ENCODE data around the gene DIP2C. TPM values are rescaled to one million over a fixed set of nuclear protein-coding genes. Genes with fewer than 3 reads are reported as not detected.

Gene DIP2C
- total and polyA plus RNA-seq, 3 experiments from 2014 or later, result 0.44 to 1.1 (median 0.55) TPM

DNA sequence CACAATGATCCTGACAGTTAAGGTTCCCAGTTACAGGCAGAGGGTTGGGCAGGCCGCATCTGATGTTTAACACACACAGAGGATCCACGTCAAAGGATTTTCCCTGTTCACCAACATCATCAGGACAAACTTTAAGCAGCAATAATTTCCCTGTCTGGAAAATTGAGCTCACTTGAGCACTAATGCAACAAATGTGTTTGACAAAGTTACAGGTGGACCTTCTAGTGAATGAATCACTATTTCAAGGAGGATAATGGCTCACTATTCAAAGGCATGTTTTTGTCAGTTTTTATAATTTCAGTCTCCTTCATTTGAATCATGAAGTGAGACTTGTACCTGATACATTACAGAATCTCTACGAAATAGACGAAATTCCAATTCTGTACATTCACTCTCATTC, 127.3 kb downstream of the DIP2C start:
- Mint-ChIP-seq H3K9me3 (peaks cover 5 to 20% (median 9%) of the 10 kb centered on the region in 5 donors), H3K36me3 (peaks cover 0 to 13% (median 0%) of the 10 kb centered on the region in 3 donors), H3K27me3 (peaks cover 12 to 35% of the 10 kb centered on the region in 2 donors), H3K4me1 (peaks cover 0 to 3% (median 2%) of the 10 kb centered on the region in 3 donors), H3K4me3 (no peak overlapping the region), H3K27ac (no peak overlapping the region)
- no peaks in the 10 kb centered on the region for H3K9me3 ChIP-seq (ENCODE audit: low read length)
- H3K27ac ChIP-seq (ENCODE audit: low read depth, low read length), result no peak overlapping the region
- no peaks in the 10 kb centered on the region for H3K36me3 ChIP-seq (ENCODE audit: insufficient read depth, low read length)
- DNase-seq, result no peak
- POLR2A ChIA-PET, result no interaction called here
- H3K4me3 ChIP-seq (ENCODE audit: low read length), result no peak overlapping the region
- H3K4me1 ChIP-seq (ENCODE audit: insufficient read depth, low read length), result peaks cover 2% of the 10 kb centered on the region
- CTCF ChIA-PET, result interaction anchor here (1.2 kb wide), 1 partner anchor 12 kb away, joined by 3 read pairs; no protein-coding TSS in a partner anchor
- no peaks in the 10 kb centered on the region for H3K27me3 ChIP-seq (ENCODE audit: insufficient read depth, low read length, poor library complexity, severe bottlenecking)

DNA sequence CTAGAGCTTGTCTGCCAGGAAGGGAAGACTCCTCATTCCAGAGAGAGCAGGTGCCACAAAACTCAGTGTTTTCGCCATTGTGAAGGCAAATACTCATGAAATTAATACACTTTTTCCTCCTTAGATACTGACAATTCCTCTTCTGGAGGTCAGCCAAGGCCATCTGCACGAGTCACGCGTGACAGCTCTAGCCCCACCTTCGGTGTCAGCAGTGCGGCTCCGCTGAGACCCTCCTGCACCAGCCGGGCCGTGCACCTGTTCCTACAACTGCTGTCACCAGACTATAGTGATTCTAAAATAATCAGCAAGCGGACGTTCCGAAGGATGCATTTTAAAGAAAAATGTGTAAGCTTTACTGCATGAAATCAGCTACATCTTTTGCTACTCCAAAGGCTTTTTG, 127.7 kb downstream of the DIP2C start:
- Histone ChIP-seq H3K4me3 (ENCODE audit: low read length) (no peak overlapping the region), H3K27ac (ENCODE audit: low read depth, low read length) (no peak overlapping the region), H3K4me1 (ENCODE audit: insufficient read depth, low read length) (peaks cover 5% of the 10 kb centered on the region), H3K36me3 (ENCODE audit: insufficient read depth, low read length) (no peaks in the 10 kb centered on the region), H3K9me3 (ENCODE audit: low read length) (no peaks in the 10 kb centered on the region), H3K27me3 (ENCODE audit: insufficient read depth, low read length, poor library complexity, severe bottlenecking) (no peaks in the 10 kb centered on the region)
- POLR2A ChIA-PET, result no interaction called here
- H3K27ac Mint-ChIP-seq, result no peak overlapping the region
- H3K4me1 Mint-ChIP-seq, result peaks cover 0 to 3% (median 2%) of the 10 kb centered on the region in 3 donors
- CTCF ChIA-PET, result interaction anchor here (1.2 kb wide), 1 partner anchor 11 kb away, joined by 3 read pairs; no protein-coding TSS in a partner anchor
- H3K9me3 Mint-ChIP-seq, result peaks cover 5 to 20% (median 9%) of the 10 kb centered on the region in 5 donors
- peaks cover 0 to 13% (median 0%) of the 10 kb centered on the region in 3 donors for H3K36me3 Mint-ChIP-seq
- H3K4me3 Mint-ChIP-seq, result no peak overlapping the region
- DNase-seq, result no peak
- peaks cover 12 to 37% of the 10 kb centered on the region in 2 donors for H3K27me3 Mint-ChIP-seq

DNA sequence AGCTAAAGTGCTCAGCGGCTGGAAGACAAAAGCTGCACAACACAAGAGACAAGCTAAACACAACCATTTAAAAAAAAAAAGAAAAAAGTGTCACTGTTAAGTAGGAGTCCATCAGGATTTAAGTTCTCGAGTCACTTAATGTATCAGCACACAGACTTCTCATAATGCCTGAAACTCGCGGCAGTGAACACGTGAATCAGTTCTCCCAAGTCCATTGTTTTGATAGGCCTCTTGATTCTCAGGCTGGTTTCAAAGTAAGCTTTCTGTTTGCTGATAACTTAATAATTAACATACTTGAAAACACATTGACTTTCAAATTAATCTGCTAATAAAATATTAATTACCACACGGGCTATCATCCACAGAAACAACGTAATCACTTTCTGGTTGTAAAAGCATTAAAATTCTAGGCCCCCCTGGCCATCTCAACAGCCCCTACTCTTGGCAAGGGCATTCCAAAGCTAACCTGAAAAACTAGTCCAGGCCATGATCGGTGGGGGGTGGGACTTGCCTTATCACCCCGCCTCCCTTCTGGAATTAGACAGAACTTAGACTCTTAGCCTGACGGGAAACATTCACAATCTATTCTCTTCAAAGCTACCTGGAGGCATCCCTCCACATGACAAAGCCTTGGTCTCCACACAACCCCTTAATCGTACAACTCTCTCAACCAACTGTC, 129.0 kb downstream of the DIP2C start:
- H3K4me3 ChIP-seq (ENCODE audit: low read length), result no peak overlapping the region
- Mint-ChIP-seq H3K4me3 (no peak overlapping the region), H3K36me3 (peaks cover 0 to 13% (median 0%) of the 10 kb centered on the region in 3 donors), H3K9me3 (peaks cover 5 to 20% (median 9%) of the 10 kb centered on the region in 5 donors), H3K27me3 (peaks cover 9 to 36% of the 10 kb centered on the region in 2 donors), H3K27ac (peak overlapping the region in 1 of 8 donors; percentile 62), H3K4me1 (peaks cover 0 to 3% (median 2%) of the 10 kb centered on the region in 3 donors)
- no peak for DNase-seq
- peaks cover 5% of the 10 kb centered on the region for H3K4me1 ChIP-seq (ENCODE audit: insufficient read depth, low read length)
- H3K9me3 ChIP-seq (ENCODE audit: low read length), result no peaks in the 10 kb centered on the region
- H3K36me3 ChIP-seq (ENCODE audit: insufficient read depth, low read length), result no peaks in the 10 kb centered on the region
- no peaks in the 10 kb centered on the region for H3K27me3 ChIP-seq (ENCODE audit: insufficient read depth, low read length, poor library complexity, severe bottlenecking)
- ChIA-PET CTCF (no interaction called here), POLR2A (no interaction called here)
- no peak overlapping the region for H3K27ac ChIP-seq (ENCODE audit: low read depth, low read length)

DNA sequence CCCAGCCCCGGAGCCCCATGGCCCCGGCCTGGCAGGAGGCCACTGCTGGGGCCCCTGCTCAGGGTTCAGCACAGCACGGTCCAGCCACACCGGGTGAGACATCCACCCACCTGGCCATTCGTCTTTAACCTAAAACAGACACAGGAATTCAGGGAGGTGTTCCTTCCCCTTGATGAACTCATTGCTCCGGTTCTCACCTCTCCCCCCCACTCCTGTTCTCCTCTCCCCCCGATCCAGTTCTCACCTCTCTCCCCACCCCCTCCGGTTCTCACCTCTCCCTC, 129.8 kb downstream of the DIP2C start:
- H3K9me3 Mint-ChIP-seq, result peaks cover 5 to 14% (median 9%) of the 10 kb centered on the region in 5 donors
- peaks cover 0 to 12% (median 0%) of the 10 kb centered on the region in 3 donors for H3K36me3 Mint-ChIP-seq
- peaks cover 0 to 3% (median 0%) of the 10 kb centered on the region in 3 donors for H3K4me1 Mint-ChIP-seq
- CTCF ChIA-PET, result no interaction called here
- DNase-seq, result no peak
- Histone ChIP-seq H3K9me3 (ENCODE audit: low read length) (no peaks in the 10 kb centered on the region), H3K27me3 (ENCODE audit: insufficient read depth, low read length, poor library complexity, severe bottlenecking) (no peaks in the 10 kb centered on the region), H3K4me1 (ENCODE audit: insufficient read depth, low read length) (peaks cover 5% of the 10 kb centered on the region), H3K36me3 (ENCODE audit: insufficient read depth, low read length) (no peaks in the 10 kb centered on the region), H3K27ac (ENCODE audit: low read depth, low read length) (no peak overlapping the region), H3K4me3 (ENCODE audit: low read length) (no peak overlapping the region)
- H3K27me3 Mint-ChIP-seq, result peaks cover 7 to 36% of the 10 kb centered on the region in 2 donors
- H3K4me3 Mint-ChIP-seq, result no peak overlapping the region
- POLR2A ChIA-PET, result no interaction called here
- no peak overlapping the region for H3K27ac Mint-ChIP-seq

DNA sequence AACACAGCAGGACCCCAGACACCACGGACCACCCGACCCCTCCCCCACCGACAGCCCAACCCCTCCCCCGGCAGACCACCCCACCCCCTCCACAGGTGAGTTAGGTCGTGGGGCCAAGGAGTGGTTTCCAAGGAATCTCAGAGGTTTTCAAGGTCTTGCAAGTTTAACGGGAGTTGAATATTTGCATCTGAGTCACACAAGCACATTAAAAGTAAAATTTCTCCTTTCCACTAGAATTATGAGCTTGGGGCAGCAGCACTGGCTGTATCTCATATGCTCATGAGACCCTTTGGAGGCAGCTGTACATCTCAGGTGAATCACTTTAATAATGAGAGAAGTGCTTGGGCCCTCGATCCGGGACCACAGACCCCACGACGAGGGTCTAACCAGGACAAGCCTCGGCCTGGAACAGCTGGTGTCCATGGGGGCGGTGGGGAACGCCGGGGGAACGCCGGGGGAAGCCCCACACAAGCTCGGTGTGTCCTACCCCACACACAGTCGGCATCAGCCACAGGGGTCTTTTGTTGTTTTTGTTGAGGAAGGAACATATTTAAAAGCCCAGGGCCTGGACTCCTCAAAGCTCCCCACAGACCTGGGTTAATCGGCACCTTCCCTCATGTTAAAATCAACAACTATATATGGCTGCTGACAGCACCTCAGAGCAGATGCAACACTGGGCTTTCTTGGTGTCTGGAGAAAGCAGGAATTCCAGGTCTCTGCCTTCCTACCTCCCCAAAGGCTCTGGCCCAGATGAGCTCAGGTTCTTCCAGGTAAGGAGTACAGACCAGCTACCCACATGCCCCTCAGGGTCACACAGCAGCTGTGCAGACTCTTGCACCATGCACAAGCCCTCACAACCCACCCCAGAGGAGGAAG, 130.3 kb downstream of the DIP2C start:
- Histone ChIP-seq H3K36me3 (ENCODE audit: insufficient read depth, low read length) (no peaks in the 10 kb centered on the region), H3K27me3 (ENCODE audit: insufficient read depth, low read length, poor library complexity, severe bottlenecking) (no peaks in the 10 kb centered on the region), H3K27ac (ENCODE audit: low read depth, low read length) (no peak overlapping the region), H3K4me3 (ENCODE audit: low read length) (no peak overlapping the region), H3K4me1 (ENCODE audit: insufficient read depth, low read length) (peaks cover 5% of the 10 kb centered on the region), H3K9me3 (ENCODE audit: low read length) (no peaks in the 10 kb centered on the region)
- ChIA-PET CTCF (no interaction called here), POLR2A (no interaction called here)
- Mint-ChIP-seq H3K27ac (no peak overlapping the region), H3K36me3 (peaks cover 0 to 6% (median 0%) of the 10 kb centered on the region in 3 donors), H3K4me3 (peak overlapping the region in 1 of 7 donors; percentile 23), H3K9me3 (peaks cover 2 to 8% (median 7%) of the 10 kb centered on the region in 5 donors), H3K4me1 (peaks cover 0 to 3% (median 0%) of the 10 kb centered on the region in 3 donors), H3K27me3 (peaks cover 7 to 31% of the 10 kb centered on the region in 2 donors)
- no peak for DNase-seq

DNA sequence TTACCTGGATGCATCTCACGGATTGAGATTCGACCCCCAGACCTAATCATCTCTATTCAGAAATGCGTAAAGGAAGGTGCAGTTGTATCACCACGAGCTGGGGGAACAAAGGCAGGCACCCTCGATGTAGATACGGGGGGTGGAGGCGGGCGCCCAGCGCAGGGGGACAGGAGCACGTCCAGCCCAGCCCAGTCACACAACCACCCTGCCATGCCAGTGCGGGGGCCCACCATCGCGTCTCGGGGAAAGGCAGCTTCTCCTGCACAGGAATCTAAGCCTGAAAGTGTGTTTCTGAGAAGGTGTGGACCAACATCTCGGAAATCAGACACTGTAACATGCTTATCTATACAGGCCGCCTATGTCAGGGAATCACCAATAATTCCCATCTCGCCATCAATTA, 131.1 kb downstream of the DIP2C start:
- H3K4me1 Mint-ChIP-seq, result peaks cover 0 to 3% (median 0%) of the 10 kb centered on the region in 3 donors
- ChIA-PET POLR2A (no interaction called here), CTCF (no interaction called here)
- no peak for DNase-seq
- Histone ChIP-seq H3K9me3 (ENCODE audit: low read length) (no peaks in the 10 kb centered on the region), H3K4me3 (ENCODE audit: low read length) (no peak overlapping the region), H3K27ac (ENCODE audit: low read depth, low read length) (no peak overlapping the region), H3K4me1 (ENCODE audit: insufficient read depth, low read length) (peaks cover 5% of the 10 kb centered on the region), H3K36me3 (ENCODE audit: insufficient read depth, low read length) (no peaks in the 10 kb centered on the region), H3K27me3 (ENCODE audit: insufficient read depth, low read length, poor library complexity, severe bottlenecking) (no peaks in the 10 kb centered on the region)
- no peak overlapping the region for H3K4me3 Mint-ChIP-seq
- peaks cover 8 to 25% of the 10 kb centered on the region in 2 donors for H3K27me3 Mint-ChIP-seq
- no peaks in the 10 kb centered on the region for H3K36me3 Mint-ChIP-seq
- H3K9me3 Mint-ChIP-seq, result peaks cover 0 to 4% (median 0%) of the 10 kb centered on the region in 5 donors
- peak overlapping the region in 1 of 8 donors; percentile 87 for H3K27ac Mint-ChIP-seq

DNA sequence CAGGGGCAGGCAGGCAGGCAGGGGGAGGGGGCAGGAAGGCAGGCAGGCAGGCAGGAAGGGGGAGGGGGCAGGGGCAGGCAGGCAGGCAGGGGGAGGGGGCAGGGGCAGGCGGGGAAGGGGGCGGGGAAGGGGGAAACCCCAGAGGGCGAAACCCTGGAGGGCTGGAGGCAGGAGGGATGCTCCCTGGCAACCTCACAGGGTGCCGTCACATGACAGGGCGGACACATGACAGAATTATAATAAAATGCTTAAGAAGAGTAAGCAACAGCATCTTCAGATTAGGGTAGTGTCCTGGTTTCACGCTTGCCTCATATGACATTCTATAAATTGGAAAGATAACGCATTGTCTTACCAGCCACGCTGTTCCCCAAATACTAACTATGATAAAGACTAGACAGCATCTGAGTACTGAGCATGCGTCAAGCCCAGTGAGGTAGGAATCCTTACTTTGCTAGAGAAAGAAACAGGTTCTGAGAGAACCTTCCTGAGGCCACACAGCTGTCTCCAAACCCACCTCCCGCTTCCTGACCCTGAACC, 131.6 kb downstream of the DIP2C start:
- DNase-seq, result no peak
- Mint-ChIP-seq H3K4me3 (no peak overlapping the region), H3K27ac (peak overlapping the region in 1 of 8 donors; percentile 87), H3K36me3 (no peaks in the 10 kb centered on the region), H3K4me1 (peaks cover 0 to 3% (median 0%) of the 10 kb centered on the region in 3 donors), H3K27me3 (peaks cover 8 to 24% of the 10 kb centered on the region in 2 donors), H3K9me3 (no peaks in the 10 kb centered on the region)
- ChIA-PET CTCF (no interaction called here), POLR2A (no interaction called here)
- Histone ChIP-seq H3K27ac (ENCODE audit: low read depth, low read length) (no peak overlapping the region), H3K27me3 (ENCODE audit: insufficient read depth, low read length, poor library complexity, severe bottlenecking) (no peaks in the 10 kb centered on the region), H3K4me1 (ENCODE audit: insufficient read depth, low read length) (peaks cover 5% of the 10 kb centered on the region), H3K4me3 (ENCODE audit: low read length) (no peak overlapping the region), H3K36me3 (ENCODE audit: insufficient read depth, low read length) (no peaks in the 10 kb centered on the region), H3K9me3 (ENCODE audit: low read length) (no peaks in the 10 kb centered on the region)

Measured in CD8-positive, alpha-beta memory T cell (primary cell).